ENCODE measurements around the gene ATP13A2.

DNA sequence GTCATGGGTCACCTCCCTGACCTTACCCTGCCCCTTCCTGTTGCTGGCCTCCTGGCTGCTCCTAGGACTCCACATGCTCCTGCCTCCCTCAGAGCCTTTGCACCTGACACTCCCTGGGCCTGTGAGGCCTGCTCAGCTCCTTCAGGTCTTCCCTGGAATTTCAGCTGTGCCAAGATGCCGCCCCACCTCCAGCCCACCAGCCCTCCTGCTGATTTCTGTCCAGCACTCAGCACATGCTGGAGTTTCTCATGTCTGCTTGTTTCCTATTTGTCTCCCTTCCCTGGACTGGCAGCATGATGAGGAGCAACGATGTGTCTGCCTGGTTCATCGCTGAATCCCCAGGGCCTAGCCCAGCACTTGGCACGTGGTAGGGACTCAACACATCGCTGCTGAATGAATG is 34.4 kb downstream of the ATP13A2 start:
- TF ChIP-seq CTCF (IDR thresholded peaks at IDR 0.05) (no peak), EZH2 (IDR thresholded peaks at IDR 0.05) (no peak), EZH2phosphoT487 (IDR thresholded peaks at IDR 0.05) (no peak)

Measured in neural progenitor cell (in vitro differentiated cells).